ENCODE measurements around the gene FYCO1.

DNA sequence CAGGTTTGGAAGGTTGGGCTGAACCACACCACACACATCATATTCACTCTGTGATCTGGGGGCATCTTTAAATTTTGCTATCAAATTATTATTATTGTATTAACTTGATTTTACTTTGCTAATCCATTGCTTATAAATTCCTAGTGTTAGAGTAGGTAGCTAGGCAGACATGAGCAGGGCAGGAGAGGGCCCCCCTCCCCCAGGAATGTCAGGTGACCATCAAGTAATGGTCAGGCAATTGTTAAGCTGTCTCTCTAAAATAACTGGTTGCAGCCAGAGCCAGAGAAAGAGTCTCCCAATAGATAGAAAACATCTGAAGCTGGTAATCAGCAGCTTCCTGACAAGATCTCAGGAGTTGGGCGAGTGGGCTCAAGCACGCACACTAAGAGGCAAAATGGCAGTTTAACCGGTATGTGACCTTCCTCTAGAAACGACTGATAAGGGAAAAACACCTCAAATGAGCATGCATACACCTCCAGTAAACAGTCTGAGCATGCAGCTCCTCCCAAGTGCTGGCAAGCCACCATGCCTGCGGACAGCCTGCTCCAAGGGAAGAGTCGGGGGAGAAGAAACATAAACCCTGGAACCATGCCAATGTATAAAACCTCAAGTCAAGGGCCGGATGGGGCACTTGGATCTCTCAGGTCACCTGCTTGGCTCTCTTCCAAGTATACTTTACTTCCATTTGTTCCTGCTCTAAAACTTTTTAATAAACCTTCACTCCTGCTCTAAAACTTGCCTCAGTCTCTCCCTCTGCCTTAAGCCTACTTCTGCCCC is 55.4 kb downstream of the FYCO1 start:
- TF ChIP-seq, protein P1, sequence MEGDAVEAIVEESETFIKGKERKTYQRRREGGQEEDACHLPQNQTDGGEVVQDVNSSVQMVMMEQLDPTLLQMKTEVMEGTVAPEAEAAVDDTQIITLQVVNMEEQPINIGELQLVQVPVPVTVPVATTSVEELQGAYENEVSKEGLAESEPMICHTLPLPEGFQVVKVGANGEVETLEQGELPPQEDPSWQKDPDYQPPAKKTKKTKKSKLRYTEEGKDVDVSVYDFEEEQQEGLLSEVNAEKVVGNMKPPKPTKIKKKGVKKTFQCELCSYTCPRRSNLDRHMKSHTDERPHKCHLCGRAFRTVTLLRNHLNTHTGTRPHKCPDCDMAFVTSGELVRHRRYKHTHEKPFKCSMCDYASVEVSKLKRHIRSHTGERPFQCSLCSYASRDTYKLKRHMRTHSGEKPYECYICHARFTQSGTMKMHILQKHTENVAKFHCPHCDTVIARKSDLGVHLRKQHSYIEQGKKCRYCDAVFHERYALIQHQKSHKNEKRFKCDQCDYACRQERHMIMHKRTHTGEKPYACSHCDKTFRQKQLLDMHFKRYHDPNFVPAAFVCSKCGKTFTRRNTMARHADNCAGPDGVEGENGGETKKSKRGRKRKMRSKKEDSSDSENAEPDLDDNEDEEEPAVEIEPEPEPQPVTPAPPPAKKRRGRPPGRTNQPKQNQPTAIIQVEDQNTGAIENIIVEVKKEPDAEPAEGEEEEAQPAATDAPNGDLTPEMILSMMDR (IDR thresholded peaks at IDR 0.05; ENCODE audit: low read depth, low read length): no peak
- no peak for TF ChIP-seq EZH2phosphoT487 (IDR thresholded peaks at IDR 0.05; ENCODE audit: low read depth)
